ENCODE results near the gene ZNF620. TPM values are rescaled to one million over a fixed set of nuclear protein-coding genes. Genes with fewer than 3 reads are reported as not detected.

Gene ZNF620
- polyA plus RNA-seq (2013, experiment 1 of 2) = 12.8 TPM
- polyA plus RNA-seq (2013, experiment 2 of 2) = 12.4 TPM

DNA sequence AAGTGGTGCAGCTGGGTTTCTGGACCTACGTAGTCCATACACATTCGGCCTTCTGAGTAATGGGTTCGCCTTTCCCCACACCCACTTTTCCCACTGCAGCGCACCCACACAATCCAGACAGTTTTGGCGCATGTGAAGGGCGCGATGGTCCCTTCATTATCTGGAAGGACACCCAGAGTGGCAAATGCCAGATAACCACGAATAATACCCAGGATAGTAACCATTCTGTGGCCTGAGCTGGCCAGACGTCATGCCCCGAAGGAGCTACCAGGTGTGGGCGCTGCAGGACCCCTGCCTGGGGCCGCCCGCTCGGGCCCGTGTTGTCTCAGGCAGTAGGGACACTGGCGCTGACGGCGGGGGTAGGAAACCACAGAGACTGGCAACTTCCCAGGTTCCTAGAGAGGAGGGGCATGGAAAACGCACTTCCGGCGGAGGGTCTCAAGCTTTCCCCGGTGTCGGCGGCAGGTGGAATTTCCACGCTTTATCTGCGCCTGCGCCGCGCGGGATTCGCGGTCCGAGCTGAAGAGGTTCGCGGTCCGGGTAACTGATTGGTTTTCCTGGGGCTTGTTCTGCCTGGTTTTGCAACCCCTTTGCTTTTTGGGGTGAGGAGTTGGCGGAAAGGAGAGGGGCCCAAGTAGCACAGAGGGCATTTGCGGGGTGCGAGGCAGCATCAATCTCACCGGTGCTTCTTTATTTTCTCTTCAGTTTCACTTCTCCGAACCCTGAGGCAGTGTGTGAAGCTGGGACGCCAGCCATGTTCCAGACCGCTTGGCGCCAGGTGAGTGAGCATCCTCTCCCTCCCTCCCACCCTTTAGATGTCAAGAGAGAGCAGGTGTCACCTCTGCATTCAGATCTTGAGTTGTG is at the start of gene ZNF620:
Gene ZNF620, plus strand, starts transcription at position 441 of the 864 bp plus-strand sequence. Its CDS starts 314 bp downstream, at position 755.
- no peaks in the 10 kb centered on the region for H3K79me1 ChIP-seq (ENCODE audit: low read depth, low read length)
- peak within 1 kb of the TSS; percentile 63 for H3K14ac ChIP-seq (ENCODE audit: low read length)
- peak within 1 kb of the TSS; percentile 63 for H3K9ac ChIP-seq (ENCODE audit: low read depth, low read length, poor library complexity)
- peak; percentile 83 for DNase-seq (ENCODE audit: low spot score)
- H3K4ac ChIP-seq (ENCODE audit: low read length) = no peak within 1 kb of the TSS
- H3K27ac ChIP-seq (replicated peaks; ENCODE audit: low read length) = peak within 1 kb of the TSS; percentile 46
- peak within 1 kb of the TSS; percentile 61 for H3K4me2 ChIP-seq (ENCODE audit: insufficient read depth, low read length, poor library complexity, severe bottlenecking)
- H2AK5ac ChIP-seq (ENCODE audit: low read depth, low read length) = peak within 1 kb of the TSS; percentile 86
- peak within 1 kb of the TSS; percentile 15 for H2BK15ac ChIP-seq (ENCODE audit: low read length)
- H2BK5ac ChIP-seq (ENCODE audit: low read length) = peak within 1 kb of the TSS; percentile 8
- H2BK12ac ChIP-seq (ENCODE audit: low read length) = no peak within 1 kb of the TSS
- H3K4me3 ChIP-seq (ENCODE audit: low read length in 2 of 2) = peak within 1 kb of the TSS; percentile 71 to 96
- peaks cover 6 to 34% of the 10 kb centered on the region in 2 donors for H3K36me3 ChIP-seq (replicated peaks in 1 of 2; ENCODE audit: control insufficient read depth in 2 of 2, insufficient read depth in 2 of 2, low read length in 2 of 2)
- no CpG with 5 or more reads among the region's 44 CpGs for WGBS, 2 donors (ENCODE audit: extremely low coverage in 2 of 2, insufficient read length in 2 of 2, insufficient replicate concordance in 1 of 2)
- peaks cover 0 to 11% of the 10 kb centered on the region in 2 donors for H3K9me3 ChIP-seq (replicated peaks in 1 of 2; ENCODE audit: control insufficient read depth in 2 of 2, insufficient read depth in 1 of 2, low read depth in 1 of 2, low read length in 2 of 2)
- H2AFZ ChIP-seq (ENCODE audit: low read length) = peak within 1 kb of the TSS; percentile 97
- H4K91ac ChIP-seq (ENCODE audit: low read depth, low read length, poor library complexity) = no peak within 1 kb of the TSS
- H3K18ac ChIP-seq (ENCODE audit: low read length) = peak within 1 kb of the TSS; percentile 91
- no peak within 1 kb of the TSS for H3K23ac ChIP-seq (ENCODE audit: low read depth, low read length, poor library complexity)
- H4K8ac ChIP-seq (ENCODE audit: low read depth, low read length) = peak within 1 kb of the TSS; percentile 98
- H2BK120ac ChIP-seq (ENCODE audit: low read depth, low read length) = no peak within 1 kb of the TSS
- no peaks in the 10 kb centered on the region for H3K27me3 ChIP-seq (ENCODE audit: control insufficient read depth in 3 of 3, insufficient read depth in 3 of 3, low read depth in 1 of 3, low read length in 3 of 3)
- H3K4me1 ChIP-seq (ENCODE audit: control insufficient read depth in 2 of 2, insufficient read depth in 1 of 2, low read depth in 1 of 2, low read length in 2 of 2) = peaks cover 2 to 3% of the 10 kb centered on the region in 2 donors

DNA sequence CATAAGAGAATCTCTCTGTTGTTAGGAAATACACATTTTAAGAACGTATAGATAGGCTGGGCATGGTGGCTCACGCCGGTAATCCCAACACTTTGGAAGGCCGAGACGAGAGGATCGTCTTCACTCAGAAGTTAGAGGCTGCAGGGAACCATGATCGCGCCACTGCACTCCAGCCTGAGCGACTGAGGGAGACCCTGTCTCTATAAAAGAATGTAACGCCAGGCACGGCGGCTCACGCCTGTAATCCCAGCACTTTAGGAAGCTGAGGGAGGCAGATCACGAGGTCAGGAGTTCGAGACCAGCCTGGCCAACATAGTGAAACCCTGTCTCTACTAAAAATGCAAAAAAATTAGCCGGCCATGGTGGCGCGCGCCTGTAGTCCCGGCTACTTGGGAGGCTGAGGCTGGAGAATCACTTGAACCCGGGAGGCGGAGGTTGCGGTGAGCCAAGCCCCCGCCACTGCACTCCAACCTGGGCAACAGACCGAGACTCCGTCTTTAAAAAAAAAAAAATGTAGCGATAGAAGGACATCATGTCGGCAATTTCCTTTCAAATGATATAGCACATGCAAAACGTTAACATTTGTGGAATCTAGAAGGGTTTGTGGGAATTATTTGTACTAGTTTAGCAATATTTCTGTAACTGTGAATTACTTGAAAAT is 49.4 kb upstream of the ZNF620 start:
- peak overlapping the region; percentile 40 for H3K4me2 ChIP-seq (ENCODE audit: insufficient read depth, low read length, poor library complexity, severe bottlenecking)
- peaks cover 6 to 9% of the 10 kb centered on the region in 2 donors for H3K4me1 ChIP-seq (ENCODE audit: control insufficient read depth in 2 of 2, insufficient read depth in 1 of 2, low read depth in 1 of 2, low read length in 2 of 2)
- WGBS, 2 donors (ENCODE audit: extremely low coverage in 2 of 2, insufficient read length in 2 of 2, insufficient replicate concordance in 1 of 2) = no CpG with 5 or more reads among the region's 29 CpGs
- no peak overlapping the region for H3K18ac ChIP-seq (ENCODE audit: low read length)
- H4K8ac ChIP-seq (ENCODE audit: low read depth, low read length) = no peak overlapping the region
- no peak overlapping the region for H2AK5ac ChIP-seq (ENCODE audit: low read depth, low read length)
- H3K4me3 ChIP-seq (ENCODE audit: low read length in 2 of 2) = peak overlapping the region; percentile 82 to 98
- H3K14ac ChIP-seq (ENCODE audit: low read length) = no peak overlapping the region
- no peaks in the 10 kb centered on the region for H3K27me3 ChIP-seq (ENCODE audit: control insufficient read depth in 3 of 3, insufficient read depth in 3 of 3, low read depth in 1 of 3, low read length in 3 of 3)
- DNase-seq (ENCODE audit: low spot score) = no peak
- no peak overlapping the region for H3K4ac ChIP-seq (ENCODE audit: low read length)
- no peak overlapping the region for H3K27ac ChIP-seq (replicated peaks; ENCODE audit: low read length)
- no peak overlapping the region for H2BK5ac ChIP-seq (ENCODE audit: low read length)
- H4K91ac ChIP-seq (ENCODE audit: low read depth, low read length, poor library complexity) = no peak overlapping the region
- no peak overlapping the region for H2BK120ac ChIP-seq (ENCODE audit: low read depth, low read length)
- no peak overlapping the region for H3K23ac ChIP-seq (ENCODE audit: low read depth, low read length, poor library complexity)
- H2BK12ac ChIP-seq (ENCODE audit: low read length) = no peak overlapping the region
- H3K79me1 ChIP-seq (ENCODE audit: low read depth, low read length) = no peaks in the 10 kb centered on the region
- no peak overlapping the region for H2BK15ac ChIP-seq (ENCODE audit: low read length)
- peak overlapping the region; percentile 47 for H3K9ac ChIP-seq (ENCODE audit: low read depth, low read length, poor library complexity)
- H3K36me3 ChIP-seq (replicated peaks in 1 of 2; ENCODE audit: control insufficient read depth in 2 of 2, insufficient read depth in 2 of 2, low read length in 2 of 2) = peaks cover 17 to 36% of the 10 kb centered on the region in 2 donors
- no peaks in the 10 kb centered on the region for H3K9me3 ChIP-seq (replicated peaks in 1 of 2; ENCODE audit: control insufficient read depth in 2 of 2, insufficient read depth in 1 of 2, low read depth in 1 of 2, low read length in 2 of 2)
- H2AFZ ChIP-seq (ENCODE audit: low read length) = peak overlapping the region; percentile 71

DNA sequence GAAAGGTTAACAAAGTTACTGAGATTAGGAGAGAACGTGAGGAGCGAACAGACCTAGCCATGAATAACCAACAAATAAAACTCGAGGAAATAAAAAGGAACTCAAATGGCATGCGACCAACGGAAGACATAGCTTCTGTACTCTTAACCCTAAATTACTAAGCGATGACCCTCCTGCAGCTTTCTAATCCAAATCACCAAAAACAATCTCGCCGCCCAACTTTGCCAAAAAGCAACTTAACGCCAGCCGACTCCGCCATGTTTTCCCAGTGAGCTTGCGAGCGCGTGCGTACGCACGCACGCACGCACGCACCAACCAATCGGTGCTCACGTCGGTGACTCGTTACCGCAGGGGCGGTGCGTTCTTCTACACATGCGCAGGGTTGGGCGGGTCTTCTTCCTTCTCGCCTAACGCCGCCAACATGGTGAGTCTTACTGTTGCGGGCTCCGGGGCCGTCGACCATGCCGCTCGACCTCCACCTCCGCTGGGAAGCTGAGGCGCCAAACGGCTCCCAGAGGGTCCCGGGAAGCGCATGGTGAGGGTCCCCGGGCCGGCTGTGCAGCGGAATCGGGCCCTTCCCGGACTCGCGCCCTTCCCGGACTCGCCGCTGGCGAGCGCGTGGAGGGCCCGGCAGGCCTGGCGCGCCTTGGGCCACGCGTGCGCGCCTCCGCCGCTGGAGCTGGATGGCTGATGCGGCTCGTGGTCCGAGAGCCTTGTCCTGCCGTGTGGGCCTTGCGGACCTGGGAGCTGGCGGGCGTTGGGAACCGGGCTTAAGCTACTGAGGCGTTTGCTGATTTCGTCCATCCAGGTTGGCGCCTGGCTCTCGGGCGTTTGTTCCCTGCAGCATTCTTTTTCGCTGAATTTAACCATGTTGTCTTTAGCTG is 48.7 kb upstream of the ZNF620 start, which contains the start of gene RPL14:
Gene RPL14, plus strand, starts transcription at position 400 of the 884 bp plus-strand sequence. Its CDS starts 133 bp downstream, at position 533.
- Histone ChIP-seq H3K4me1 (ENCODE audit: control insufficient read depth in 2 of 2, insufficient read depth in 1 of 2, low read depth in 1 of 2, low read length in 2 of 2) (peaks cover 6 to 8% of the 10 kb centered on the region in 2 donors), H2BK15ac (ENCODE audit: low read length) (no peak within 1 kb of the TSS), H3K9me3 (replicated peaks in 1 of 2; ENCODE audit: control insufficient read depth in 2 of 2, insufficient read depth in 1 of 2, low read depth in 1 of 2, low read length in 2 of 2) (no peaks in the 10 kb centered on the region), H3K4ac (ENCODE audit: low read length) (no peak within 1 kb of the TSS), H4K91ac (ENCODE audit: low read depth, low read length, poor library complexity) (no peak within 1 kb of the TSS), H2BK120ac (ENCODE audit: low read depth, low read length) (no peak within 1 kb of the TSS), H3K27ac (replicated peaks; ENCODE audit: low read length) (no peak within 1 kb of the TSS), H2BK5ac (ENCODE audit: low read length) (peak within 1 kb of the TSS; percentile 68), H3K27me3 (ENCODE audit: control insufficient read depth in 3 of 3, insufficient read depth in 3 of 3, low read depth in 1 of 3, low read length in 3 of 3) (no peaks in the 10 kb centered on the region), H2BK12ac (ENCODE audit: low read length) (no peak within 1 kb of the TSS), H3K23ac (ENCODE audit: low read depth, low read length, poor library complexity) (peak within 1 kb of the TSS; percentile 89), H3K18ac (ENCODE audit: low read length) (peak within 1 kb of the TSS; percentile 85), H3K36me3 (replicated peaks in 1 of 2; ENCODE audit: control insufficient read depth in 2 of 2, insufficient read depth in 2 of 2, low read length in 2 of 2) (peaks cover 17 to 44% of the 10 kb centered on the region in 2 donors), H3K4me2 (ENCODE audit: insufficient read depth, low read length, poor library complexity, severe bottlenecking) (peak within 1 kb of the TSS; percentile 52), H3K4me3 (ENCODE audit: low read length in 2 of 2) (peak within 1 kb of the TSS; percentile 82 to 98), H4K8ac (ENCODE audit: low read depth, low read length) (no peak within 1 kb of the TSS), H3K14ac (ENCODE audit: low read length) (peak within 1 kb of the TSS; percentile 79), H3K9ac (ENCODE audit: low read depth, low read length, poor library complexity) (peak within 1 kb of the TSS; percentile 98), H2AK5ac (ENCODE audit: low read depth, low read length) (peak within 1 kb of the TSS; percentile 81), H3K79me1 (ENCODE audit: low read depth, low read length) (no peaks in the 10 kb centered on the region), H2AFZ (ENCODE audit: low read length) (peak within 1 kb of the TSS; percentile 71)
- no CpG with 5 or more reads among the region's 79 CpGs for WGBS, 2 donors (ENCODE audit: extremely low coverage in 2 of 2, insufficient read length in 2 of 2, insufficient replicate concordance in 1 of 2)
- DNase-seq (ENCODE audit: low spot score) = peak; percentile 87
